Esophagus squamous epithelium (tissue), 4 donors: ENCODE data around the gene INPP5D.

Experiments used
- POLR2A ChIP-seq, 4 donors: fragments of 450-650 bp; IDR thresholded peaks; one replicate each; pipeline ENCODE4 v1.6.1; 2017; ENCODE audit warnings: antibody characterized with exemption in 4 of 4, mild to moderate bottlenecking in 4 of 4, moderate library complexity in 3 of 4
- TF ChIP-seq, protein P1 (sequence below), 6 experiments: fragments of 450-650 bp in 4 of 6; fragments of 200-600 bp in 2 of 6; sonication (generic) in 2 of 6; IDR thresholded peaks; one replicate each; pipeline ENCODE4 v1.5.1; 2016 to 2019; ENCODE audit warnings: antibody characterized with exemption in 6 of 6, mild to moderate bottlenecking in 4 of 6, moderate library complexity in 4 of 6

DNA sequence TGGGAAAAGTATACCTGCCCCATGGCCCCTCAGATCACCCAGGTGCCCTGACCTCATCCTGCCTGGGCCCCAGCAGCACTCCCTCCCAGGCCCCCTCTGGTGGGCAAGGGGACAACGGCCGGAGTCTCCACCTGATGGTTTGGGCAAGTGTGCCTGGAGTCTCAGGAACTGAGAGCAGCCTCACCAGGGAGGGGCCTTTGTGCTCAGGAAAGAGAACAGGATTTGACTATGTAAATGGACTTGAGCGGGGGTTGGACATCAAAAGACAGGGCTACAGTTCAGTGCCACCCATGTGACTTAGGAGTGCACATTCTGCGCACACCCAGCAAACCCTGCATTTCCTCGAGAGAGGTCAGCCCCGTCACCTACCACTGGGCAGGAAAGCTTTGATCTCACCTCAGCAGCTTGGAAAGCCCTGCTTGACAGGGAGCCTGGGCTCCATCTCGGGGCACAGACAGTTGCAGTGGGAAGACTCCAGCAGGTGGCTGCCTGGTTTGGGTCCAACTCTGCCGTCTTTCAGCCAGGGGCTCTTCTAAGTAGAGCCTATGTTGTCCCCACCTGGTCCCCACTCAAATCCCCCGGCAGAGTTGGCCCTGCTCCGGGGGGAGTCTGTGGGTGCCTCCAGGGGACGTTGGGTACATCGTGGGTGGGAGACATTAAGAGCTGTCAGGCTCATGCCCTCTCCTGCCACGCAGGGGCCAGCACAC, 3.3 kb downstream of the INPP5D start:
- TF ChIP-seq, protein P1, sequence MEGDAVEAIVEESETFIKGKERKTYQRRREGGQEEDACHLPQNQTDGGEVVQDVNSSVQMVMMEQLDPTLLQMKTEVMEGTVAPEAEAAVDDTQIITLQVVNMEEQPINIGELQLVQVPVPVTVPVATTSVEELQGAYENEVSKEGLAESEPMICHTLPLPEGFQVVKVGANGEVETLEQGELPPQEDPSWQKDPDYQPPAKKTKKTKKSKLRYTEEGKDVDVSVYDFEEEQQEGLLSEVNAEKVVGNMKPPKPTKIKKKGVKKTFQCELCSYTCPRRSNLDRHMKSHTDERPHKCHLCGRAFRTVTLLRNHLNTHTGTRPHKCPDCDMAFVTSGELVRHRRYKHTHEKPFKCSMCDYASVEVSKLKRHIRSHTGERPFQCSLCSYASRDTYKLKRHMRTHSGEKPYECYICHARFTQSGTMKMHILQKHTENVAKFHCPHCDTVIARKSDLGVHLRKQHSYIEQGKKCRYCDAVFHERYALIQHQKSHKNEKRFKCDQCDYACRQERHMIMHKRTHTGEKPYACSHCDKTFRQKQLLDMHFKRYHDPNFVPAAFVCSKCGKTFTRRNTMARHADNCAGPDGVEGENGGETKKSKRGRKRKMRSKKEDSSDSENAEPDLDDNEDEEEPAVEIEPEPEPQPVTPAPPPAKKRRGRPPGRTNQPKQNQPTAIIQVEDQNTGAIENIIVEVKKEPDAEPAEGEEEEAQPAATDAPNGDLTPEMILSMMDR (IDR thresholded peaks at IDR 0.05): peak in 1 of 6 experiments; percentile 3
- TF ChIP-seq POLR2A (IDR thresholded peaks at IDR 0.05): peak in 1 of 4 donors; percentile 73
